K562 (cell line): ENCODE measurements around the gene COL15A1.

ENCODE experiments used
- EP300 ChIP-seq: IDR thresholded peaks from 2 replicates; pipeline ENCODE4 v1.6.1; 2012; ENCODE audit warnings: low read length, improper control_type of control experiment
- NCOA4 ChIP-seq: fragments of 450-650 bp; IDR thresholded peaks from 2 replicates; pipeline ENCODE4 v1.6.1; 2018; ENCODE audit warnings: mild to moderate bottlenecking; ENCODE audit not compliant: partially characterized antibody
- NRF1 ChIP-seq, 2 experiments: fragments of 450-650 bp; IDR thresholded peaks in 1 of 2; conservative IDR thresholded peaks in 1 of 2; 2 replicates each; pipeline ENCODE4 v1.6.1; 2014; ENCODE audit warnings: mild to moderate bottlenecking in 2 of 2
- PTBP1 ChIP-seq: fragments of 200-400 bp; formaldehyde crosslinking; IDR thresholded peaks from 2 replicates; pipeline ENCODE4 v1.6.1; 2017; ENCODE audit warnings: low read depth, low read length
- ZNF274 ChIP-seq: IDR thresholded peaks from 2 replicates; pipeline ENCODE4 v1.6.1; 2011; ENCODE audit warnings: low read depth, mild to moderate bottlenecking, low read length, moderate library complexity, borderline replicate concordance
- ZNF551 ChIP-seq: fragments of 250-450 bp; sonication (Bioruptor Pico); IDR thresholded peaks from 2 replicates; pipeline ENCODE4 v1.5.0; 2021; ENCODE audit warnings: mild to moderate bottlenecking, moderate library complexity
- TF ChIP-seq, protein P1 (sequence below): sonication (generic); formaldehyde crosslinking; IDR thresholded peaks from 2 replicates; pipeline ENCODE4 v1.8.1; 2023; ENCODE audit warnings: mild to moderate bottlenecking, missing genetic modification reagents

DNA sequence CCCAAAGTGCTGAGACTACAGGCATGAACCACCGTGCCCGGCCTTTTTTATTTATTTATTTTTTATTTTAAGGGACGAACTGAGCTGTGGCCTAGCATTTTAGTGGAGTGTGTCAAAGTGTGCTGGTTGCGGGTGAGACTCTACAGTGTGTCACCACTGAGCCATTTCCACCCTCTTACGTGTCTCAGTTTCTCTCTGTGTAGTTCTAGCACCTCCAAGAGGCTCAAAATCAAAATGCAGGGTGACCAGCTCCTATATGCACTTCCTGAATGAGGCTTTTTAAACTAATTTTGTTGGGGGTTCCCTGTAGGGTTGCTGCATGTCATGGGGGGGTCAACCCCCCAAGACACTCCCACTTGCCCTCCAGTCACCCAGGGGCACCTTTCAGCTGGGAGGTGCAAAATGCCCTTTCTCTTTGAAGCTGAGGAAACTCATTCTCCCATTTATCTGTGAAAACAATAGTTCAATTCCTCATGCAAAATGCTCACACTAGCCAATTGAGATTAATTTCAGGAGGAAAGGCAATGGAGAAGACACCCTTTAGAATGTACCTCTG, 69.3 kb downstream of the COL15A1 start:
- no peak for TF ChIP-seq EP300
- no peak for TF ChIP-seq ZNF551 (CRISPR knock-in tag)
- no peak for TF ChIP-seq NRF1 (conservative IDR thresholded peaks at IDR 0.05 in 1 of 2, IDR thresholded peaks at IDR 0.05 in 1 of 2)
- TF ChIP-seq, protein P1, sequence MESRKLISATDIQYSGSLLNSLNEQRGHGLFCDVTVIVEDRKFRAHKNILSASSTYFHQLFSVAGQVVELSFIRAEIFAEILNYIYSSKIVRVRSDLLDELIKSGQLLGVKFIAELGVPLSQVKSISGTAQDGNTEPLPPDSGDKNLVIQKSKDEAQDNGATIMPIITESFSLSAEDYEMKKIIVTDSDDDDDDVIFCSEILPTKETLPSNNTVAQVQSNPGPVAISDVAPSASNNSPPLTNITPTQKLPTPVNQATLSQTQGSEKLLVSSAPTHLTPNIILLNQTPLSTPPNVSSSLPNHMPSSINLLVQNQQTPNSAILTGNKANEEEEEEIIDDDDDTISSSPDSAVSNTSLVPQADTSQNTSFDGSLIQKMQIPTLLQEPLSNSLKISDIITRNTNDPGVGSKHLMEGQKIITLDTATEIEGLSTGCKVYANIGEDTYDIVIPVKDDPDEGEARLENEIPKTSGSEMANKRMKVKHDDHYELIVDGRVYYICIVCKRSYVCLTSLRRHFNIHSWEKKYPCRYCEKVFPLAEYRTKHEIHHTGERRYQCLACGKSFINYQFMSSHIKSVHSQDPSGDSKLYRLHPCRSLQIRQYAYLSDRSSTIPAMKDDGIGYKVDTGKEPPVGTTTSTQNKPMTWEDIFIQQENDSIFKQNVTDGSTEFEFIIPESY (CRISPR knock-in tag) = no peak
- TF ChIP-seq ZNF274 = no peak
- TF ChIP-seq NCOA4 = no peak
- TF ChIP-seq PTBP1 = no peak
